GM20431 (cell line): Measurements from ENCODE around the gene SLC5A6.

Experiments used
- in situ Hi-C: fragments of 300-500 bp; cut with MseI, MboI; formaldehyde crosslinking; loops from one replicate; pipeline ENCODE4 v1.15.0; 2020; ENCODE audit warnings: low sequenced_read_pairs; ENCODE audit not compliant: unreplicated experiment

The SLC5A6 gene

GRCh38 chr2:27208486-27209050, 3.5 kb downstream of the SLC5A6 start:
- in situ Hi-C loops: no loop called here

GRCh38 chr2:27206346-27206745, 5.7 kb downstream of the SLC5A6 start:
- in situ Hi-C loops: no loop called here

DNA sequence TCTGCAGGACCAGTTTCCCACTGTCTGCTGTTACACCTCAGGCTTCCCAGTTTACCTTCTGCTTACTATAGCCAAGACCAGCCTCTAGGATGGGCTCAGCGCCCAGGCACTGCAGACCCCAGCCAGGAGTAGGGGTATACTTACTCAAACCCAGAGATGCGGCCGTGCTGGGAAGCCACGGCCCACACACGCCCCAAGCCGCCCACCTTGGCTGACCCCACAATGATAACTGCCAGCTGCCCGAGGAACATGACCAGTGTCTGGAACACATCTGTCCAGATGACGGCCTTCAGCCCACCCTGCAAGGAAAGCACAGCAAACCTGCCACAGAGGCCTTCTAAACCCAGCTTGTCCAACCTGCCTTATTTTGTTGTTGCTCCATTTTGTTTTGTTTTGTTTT, 6.9 kb downstream of the SLC5A6 start:
- in situ Hi-C loops: no loop called here

DNA sequence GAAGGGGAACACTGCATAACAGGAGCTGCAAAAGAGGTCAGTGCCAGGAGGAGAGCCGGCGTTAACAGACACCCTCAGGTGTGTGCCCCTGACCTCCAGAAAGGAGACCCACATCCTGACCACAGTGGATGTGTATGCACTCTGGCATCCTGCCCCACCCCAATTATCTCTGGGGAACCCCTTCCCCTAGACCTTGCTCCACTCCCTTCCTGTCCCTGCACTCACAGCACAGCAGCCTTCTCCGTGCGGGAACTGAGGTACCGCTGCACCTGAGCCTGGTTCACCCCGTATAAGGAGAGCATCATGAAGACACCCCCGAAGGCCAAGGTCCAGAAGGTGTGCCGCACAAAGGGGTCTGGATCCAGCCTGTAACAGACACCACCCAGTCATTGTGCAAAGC, 7.5 kb downstream of the SLC5A6 start:
- in situ Hi-C loops: no loop called here

DNA sequence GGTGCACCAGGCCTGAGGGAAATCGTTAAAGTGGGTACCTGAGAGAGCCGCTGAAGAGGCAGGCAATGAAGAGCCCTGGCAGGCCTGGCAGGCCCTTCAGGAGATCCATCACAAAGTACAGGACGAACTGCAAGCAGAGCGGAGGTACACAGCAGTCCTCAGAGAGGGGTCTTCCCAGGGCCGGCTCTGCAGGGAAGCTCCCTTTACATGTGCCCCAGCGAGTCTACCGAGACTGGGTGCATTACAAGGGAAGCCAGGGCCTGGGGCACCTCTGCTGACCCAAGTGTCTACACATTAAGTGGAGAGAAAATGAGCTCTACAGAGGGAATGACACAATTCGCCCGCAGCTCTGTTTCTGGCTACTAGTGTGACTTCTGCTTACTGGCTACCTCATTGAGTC, 8.3 kb downstream of the SLC5A6 start:
- in situ Hi-C loops: no loop called here

DNA sequence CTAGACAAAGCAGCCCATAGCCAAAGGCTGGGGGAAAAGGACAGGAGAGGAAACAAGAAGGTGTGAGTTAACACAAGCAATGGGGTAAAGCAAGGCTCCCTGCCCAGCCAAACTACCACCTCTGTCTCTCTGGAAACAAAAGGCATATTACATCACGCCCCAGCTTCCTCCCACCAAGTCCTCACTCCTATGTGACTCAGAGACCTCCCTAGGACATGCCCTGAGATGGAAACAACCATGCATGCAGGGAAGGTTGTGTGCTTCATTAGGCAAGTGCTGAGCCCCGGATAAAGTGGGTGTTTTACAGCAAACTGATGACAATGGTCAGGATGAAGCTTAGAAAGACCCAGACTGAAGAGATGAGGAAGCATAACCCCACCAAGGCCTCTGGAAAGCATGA, 9.2 kb downstream of the SLC5A6 start:
- in situ Hi-C loops: no loop called here

GRCh38 chr2:27201675-27202074, 10.4 kb downstream of the SLC5A6 start:
- in situ Hi-C loops: no loop called here

GRCh38 chr2:27199241-27199640, 12.8 kb downstream of the SLC5A6 start:
- in situ Hi-C loops: loop anchor here (25.0 kb wide), 1 partner anchor 237 kb away; the partner anchor contains the start of gene MAPRE3

GRCh38 chr2:27198627-27199026, 13.4 kb downstream of the SLC5A6 start:
- in situ Hi-C loops: loop anchor here (25.0 kb wide), 1 partner anchor 236 kb away; the partner anchor contains the start of gene MAPRE3

DNA sequence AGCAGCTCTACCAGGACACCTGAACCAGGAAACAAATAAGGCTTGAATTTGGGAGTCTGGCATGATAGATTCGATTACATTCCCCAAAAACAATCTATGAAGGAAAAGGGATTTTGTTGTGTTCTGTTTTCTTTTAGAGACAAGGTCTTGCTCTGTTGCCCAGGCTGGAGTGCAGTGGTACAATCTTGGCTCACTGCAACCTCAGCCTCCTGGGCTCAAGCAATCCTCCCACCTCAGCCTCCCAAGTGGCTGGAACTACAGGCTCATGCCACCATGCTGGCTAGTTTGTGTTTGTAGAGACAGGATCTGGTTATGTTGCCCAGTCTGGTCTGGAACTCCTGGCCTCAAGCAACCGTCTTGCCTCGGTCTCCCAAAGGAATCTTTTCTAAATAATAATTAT, 14.0 kb downstream of the SLC5A6 start:
- in situ Hi-C loops: loop anchor here (25.0 kb wide), 1 partner anchor 236 kb away; the partner anchor contains the start of gene MAPRE3

DNA sequence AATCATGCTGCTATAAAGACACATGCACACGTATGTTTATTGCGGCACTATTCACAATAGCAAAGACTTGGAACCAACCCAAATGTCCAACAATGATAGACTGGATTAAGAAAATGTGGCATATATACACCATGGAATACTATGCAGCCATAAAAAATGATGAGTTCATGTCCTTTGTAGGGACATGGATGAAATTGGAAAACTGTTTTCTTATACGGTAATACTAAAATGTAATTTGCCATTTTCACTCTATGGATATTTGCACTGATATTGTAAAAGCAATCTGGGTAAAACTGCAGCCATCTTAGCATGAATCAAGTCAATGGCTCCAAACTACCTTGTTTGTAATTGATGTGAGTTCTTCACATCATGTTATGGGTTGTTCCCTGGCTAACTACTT, 16.3 kb downstream of the SLC5A6 start:
- in situ Hi-C loops: loop anchor here (25.0 kb wide), 1 partner anchor 233 kb away; the partner anchor contains the start of gene MAPRE3

- in situ Hi-C loops: loop anchor here (25.0 kb wide), 1 partner anchor 232 kb away; the partner anchor contains the start of gene MAPRE3
These were observed 17.3 kb downstream of the SLC5A6 start for GRCh38 chr2:27194538-27195354.

DNA sequence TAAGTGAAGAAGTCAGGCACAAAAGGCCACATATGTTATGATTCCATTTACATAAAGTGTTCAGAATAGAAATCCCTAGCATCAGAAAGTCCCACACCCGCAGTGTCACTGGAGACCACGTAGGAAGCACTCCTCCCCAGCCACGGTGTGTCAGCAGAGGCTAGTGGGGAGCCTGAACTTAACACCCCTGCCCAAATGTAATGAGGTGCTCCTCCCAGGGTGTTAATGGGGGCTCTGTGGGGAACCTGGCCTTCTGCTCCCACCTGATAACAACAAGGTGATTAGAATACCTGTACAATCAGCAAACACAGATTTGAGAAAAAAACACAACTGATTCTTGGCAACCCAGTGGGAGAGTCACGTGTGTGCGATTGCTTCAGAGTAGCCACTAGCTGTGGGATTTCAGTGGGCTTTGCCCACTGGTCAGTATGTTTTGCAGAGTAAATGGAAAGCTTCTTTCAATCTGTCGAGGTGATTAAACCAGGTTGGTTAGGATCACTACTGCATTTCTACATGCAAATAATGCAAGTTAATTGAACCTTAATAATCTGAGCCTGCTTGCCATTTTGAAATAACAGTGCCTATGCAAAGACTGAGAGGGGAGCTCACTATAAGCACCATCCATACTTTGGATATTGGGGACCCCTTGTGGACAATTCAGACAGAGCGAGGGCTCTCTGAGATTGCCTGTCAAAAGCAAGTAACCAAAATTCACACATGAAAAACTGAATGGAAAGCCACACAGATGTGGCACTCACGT, 20.8 kb downstream of the SLC5A6 start:
- in situ Hi-C loops: loop anchor here (25.0 kb wide), 1 partner anchor 229 kb away; the partner anchor contains the start of gene MAPRE3

DNA sequence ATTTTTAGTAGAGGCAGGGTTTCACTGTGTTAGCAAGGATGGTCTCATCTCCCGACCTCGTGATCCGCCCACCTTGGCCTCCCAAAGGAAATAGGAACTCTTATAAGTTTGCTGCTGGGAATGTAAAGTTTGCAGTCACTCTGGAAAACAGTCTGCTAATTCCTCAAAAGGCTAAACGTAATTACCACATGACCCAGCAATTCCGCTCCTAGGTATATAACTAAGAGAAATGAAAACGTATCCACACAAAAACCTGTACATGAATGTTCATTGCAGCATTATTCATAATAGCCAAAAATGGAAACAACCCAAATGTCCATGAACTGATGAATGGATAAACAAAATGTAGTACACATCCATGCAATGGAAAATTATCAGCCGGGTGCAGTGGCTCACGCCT, 22.1 kb downstream of the SLC5A6 start:
- in situ Hi-C loops: loop anchor here (25.0 kb wide), 1 partner anchor 228 kb away; the partner anchor contains the start of gene MAPRE3

GRCh38 chr2:27186613-27187345, 25.3 kb downstream of the SLC5A6 start:
- in situ Hi-C loops: loop anchor here (25.0 kb wide), 1 partner anchor 224 kb away; the partner anchor contains the start of gene MAPRE3

- in situ Hi-C loops: loop anchor here (25.0 kb wide), 1 partner anchor 223 kb away; the partner anchor contains the start of gene MAPRE3
These were observed 26.6 kb downstream of the SLC5A6 start for GRCh38 chr2:27185331-27186026.

DNA sequence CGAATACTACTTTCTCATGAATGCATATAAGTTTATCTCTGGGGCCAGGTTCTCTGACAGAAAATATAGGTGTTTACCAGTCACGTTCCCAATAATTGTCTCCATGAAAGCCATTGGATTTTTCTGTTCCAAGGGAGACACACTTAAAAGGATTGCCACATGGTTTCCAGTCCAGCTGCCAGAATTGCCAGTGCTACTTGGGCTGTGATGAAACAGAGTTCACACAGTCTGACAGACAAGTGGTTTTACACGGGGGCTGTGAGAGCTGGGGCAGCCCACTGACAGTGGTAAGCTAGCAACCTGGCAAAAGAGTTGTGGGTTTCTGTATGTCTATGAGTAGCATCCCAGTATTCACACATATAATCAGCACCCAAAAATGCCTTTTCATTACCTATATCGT, 28.0 kb downstream of the SLC5A6 start:
- in situ Hi-C loops: loop anchor here (25.0 kb wide), 1 partner anchor 222 kb away; the partner anchor contains the start of gene MAPRE3

GRCh38 chr2:27182346-27182745, 29.7 kb downstream of the SLC5A6 start:
- in situ Hi-C loops: loop anchor here (25.0 kb wide), 1 partner anchor 220 kb away; the partner anchor contains the start of gene MAPRE3
